Measurements from ENCODE around the gene ATP11A.

The ATP11A gene

GRCh38 chr13:112685896-112686295, 3.9 kb upstream of the ATP11A start:
- Histone ChIP-seq H3K4me1 (ENCODE audit: control insufficient read depth, insufficient read depth, low read depth, low read length) (peaks cover 7% of the 10 kb centered on the region), H3K9ac (ENCODE audit: low read length) (no peak overlapping the region), H2BK12ac (ENCODE audit: low read length in 2 of 2) (no peak overlapping the region), H3K4me3 (ENCODE audit: insufficient read depth in 1 of 2, low read depth in 1 of 2, low read length in 2 of 2) (no peak overlapping the region), H3K79me1 (replicated peaks; ENCODE audit: low read length, poor library complexity, severe bottlenecking) (peaks cover 1% of the 10 kb centered on the region), H2AFZ (ENCODE audit: low read depth, low read length) (no peak overlapping the region), H3K18ac (ENCODE audit: low read depth in 1 of 2, low read length in 2 of 2) (no peak overlapping the region), H3K27ac (ENCODE audit: low read length, poor library complexity, severe bottlenecking) (no peak overlapping the region), H3K36me3 (ENCODE audit: control insufficient read depth in 1 of 2, insufficient read depth in 2 of 2, low read depth in 1 of 2, low read length in 2 of 2) (no peaks in the 10 kb centered on the region), H3K4ac (ENCODE audit: low read depth in 1 of 2, low read length in 2 of 2) (no peak overlapping the region), H2BK5ac (ENCODE audit: low read depth, low read length, poor library complexity, severe bottlenecking) (no peak overlapping the region), H4K8ac (ENCODE audit: low read length) (no peak overlapping the region), H3K27me3 (ENCODE audit: control insufficient read depth in 1 of 2, insufficient read depth in 1 of 2, low read length in 2 of 2) (peaks cover 0 to 6% of the 10 kb centered on the region in 2 experiments), H4K91ac (ENCODE audit: low read length) (no peak overlapping the region), H2BK120ac (ENCODE audit: low read depth, low read length) (no peak overlapping the region), H3K9me3 (ENCODE audit: control insufficient read depth, low read length) (no peaks in the 10 kb centered on the region), H2BK15ac (ENCODE audit: low read depth, poor library complexity, severe bottlenecking) (no peak overlapping the region), H3K4me2 (ENCODE audit: low read length, poor library complexity, severe bottlenecking) (no peak overlapping the region), H2AK5ac (ENCODE audit: low read length, severe bottlenecking) (no peak overlapping the region), H3K23ac (ENCODE audit: low read length in 2 of 2) (no peak overlapping the region), H3K14ac (ENCODE audit: low read length in 2 of 2) (no peak overlapping the region)
- WGBS = 90% methylated on average over 4 of the region's 4 CpGs
- DNase-seq = no peak

- Histone ChIP-seq H2AK5ac (ENCODE audit: low read length, severe bottlenecking) (no peak overlapping the region), H3K79me1 (replicated peaks; ENCODE audit: low read length, poor library complexity, severe bottlenecking) (peaks cover 2% of the 10 kb centered on the region), H3K4me2 (ENCODE audit: low read length, poor library complexity, severe bottlenecking) (no peak overlapping the region), H2BK15ac (ENCODE audit: low read depth, poor library complexity, severe bottlenecking) (no peak overlapping the region), H3K27me3 (ENCODE audit: control insufficient read depth in 1 of 2, insufficient read depth in 1 of 2, low read length in 2 of 2) (peaks cover 0 to 6% of the 10 kb centered on the region in 2 experiments), H4K8ac (ENCODE audit: low read length) (no peak overlapping the region), H4K91ac (ENCODE audit: low read length) (no peak overlapping the region), H3K36me3 (ENCODE audit: control insufficient read depth in 1 of 2, insufficient read depth in 2 of 2, low read depth in 1 of 2, low read length in 2 of 2) (no peaks in the 10 kb centered on the region), H3K4me3 (ENCODE audit: insufficient read depth in 1 of 2, low read depth in 1 of 2, low read length in 2 of 2) (no peak overlapping the region), H3K14ac (ENCODE audit: low read length in 2 of 2) (no peak overlapping the region), H2BK12ac (ENCODE audit: low read length in 2 of 2) (no peak overlapping the region), H2BK5ac (ENCODE audit: low read depth, low read length, poor library complexity, severe bottlenecking) (no peak overlapping the region), H3K23ac (ENCODE audit: low read length in 2 of 2) (no peak overlapping the region), H3K27ac (ENCODE audit: low read length, poor library complexity, severe bottlenecking) (no peak overlapping the region), H3K4ac (ENCODE audit: low read depth in 1 of 2, low read length in 2 of 2) (no peak overlapping the region), H2BK120ac (ENCODE audit: low read depth, low read length) (no peak overlapping the region), H3K4me1 (ENCODE audit: control insufficient read depth, insufficient read depth, low read depth, low read length) (peaks cover 7% of the 10 kb centered on the region), H3K9me3 (ENCODE audit: control insufficient read depth, low read length) (no peaks in the 10 kb centered on the region), H3K18ac (ENCODE audit: low read depth in 1 of 2, low read length in 2 of 2) (no peak overlapping the region), H3K9ac (ENCODE audit: low read length) (no peak overlapping the region), H2AFZ (ENCODE audit: low read depth, low read length) (no peak overlapping the region)
- 96% methylated on average over 6 of the region's 7 CpGs for WGBS
- no peak for DNase-seq
Measured at GRCh38 chr13:112686364-112686763, 3.5 kb upstream of the ATP11A start.

DNA sequence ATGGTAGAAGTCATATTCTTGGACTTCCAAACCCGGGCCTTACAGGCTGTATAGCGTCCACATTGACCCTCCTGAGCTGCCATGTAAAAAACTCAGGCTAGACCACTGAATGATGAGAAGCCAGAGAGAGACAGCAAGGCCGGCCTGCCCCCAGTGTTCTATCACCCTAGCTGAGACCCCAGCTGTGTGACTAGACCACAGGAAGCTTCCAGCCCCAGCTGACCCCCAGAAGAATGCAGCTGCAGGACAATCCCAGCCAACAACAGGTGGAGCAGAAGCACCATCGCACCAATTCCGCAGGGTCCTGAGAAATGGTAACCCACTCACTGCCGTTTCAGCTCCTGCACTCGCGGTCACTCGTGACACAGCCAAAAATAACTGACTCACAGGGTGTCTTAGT, 2.9 kb upstream of the ATP11A start:
- Histone ChIP-seq H3K27me3 (ENCODE audit: control insufficient read depth in 1 of 2, insufficient read depth in 1 of 2, low read length in 2 of 2) (peaks cover 0 to 6% of the 10 kb centered on the region in 2 experiments), H2AK5ac (ENCODE audit: low read length, severe bottlenecking) (peak overlapping the region; percentile 35), H3K4me2 (ENCODE audit: low read length, poor library complexity, severe bottlenecking) (no peak overlapping the region), H3K14ac (ENCODE audit: low read length in 2 of 2) (no peak overlapping the region), H4K91ac (ENCODE audit: low read length) (no peak overlapping the region), H3K36me3 (ENCODE audit: control insufficient read depth in 1 of 2, insufficient read depth in 2 of 2, low read depth in 1 of 2, low read length in 2 of 2) (no peaks in the 10 kb centered on the region), H2BK120ac (ENCODE audit: low read depth, low read length) (no peak overlapping the region), H2AFZ (ENCODE audit: low read depth, low read length) (no peak overlapping the region), H3K4me1 (ENCODE audit: control insufficient read depth, insufficient read depth, low read depth, low read length) (peaks cover 7% of the 10 kb centered on the region), H2BK12ac (ENCODE audit: low read length in 2 of 2) (no peak overlapping the region), H2BK5ac (ENCODE audit: low read depth, low read length, poor library complexity, severe bottlenecking) (no peak overlapping the region), H2BK15ac (ENCODE audit: low read depth, poor library complexity, severe bottlenecking) (no peak overlapping the region), H3K27ac (ENCODE audit: low read length, poor library complexity, severe bottlenecking) (no peak overlapping the region), H3K18ac (ENCODE audit: low read depth in 1 of 2, low read length in 2 of 2) (no peak overlapping the region), H3K79me1 (replicated peaks; ENCODE audit: low read length, poor library complexity, severe bottlenecking) (peaks cover 5% of the 10 kb centered on the region), H3K4ac (ENCODE audit: low read depth in 1 of 2, low read length in 2 of 2) (no peak overlapping the region), H4K8ac (ENCODE audit: low read length) (no peak overlapping the region), H3K4me3 (ENCODE audit: insufficient read depth in 1 of 2, low read depth in 1 of 2, low read length in 2 of 2) (no peak overlapping the region), H3K9me3 (ENCODE audit: control insufficient read depth, low read length) (no peaks in the 10 kb centered on the region), H3K9ac (ENCODE audit: low read length) (no peak overlapping the region), H3K23ac (ENCODE audit: low read length in 2 of 2) (no peak overlapping the region)
- no peak for DNase-seq
- 95% methylated on average over 9 of the region's 9 CpGs for WGBS

DNA sequence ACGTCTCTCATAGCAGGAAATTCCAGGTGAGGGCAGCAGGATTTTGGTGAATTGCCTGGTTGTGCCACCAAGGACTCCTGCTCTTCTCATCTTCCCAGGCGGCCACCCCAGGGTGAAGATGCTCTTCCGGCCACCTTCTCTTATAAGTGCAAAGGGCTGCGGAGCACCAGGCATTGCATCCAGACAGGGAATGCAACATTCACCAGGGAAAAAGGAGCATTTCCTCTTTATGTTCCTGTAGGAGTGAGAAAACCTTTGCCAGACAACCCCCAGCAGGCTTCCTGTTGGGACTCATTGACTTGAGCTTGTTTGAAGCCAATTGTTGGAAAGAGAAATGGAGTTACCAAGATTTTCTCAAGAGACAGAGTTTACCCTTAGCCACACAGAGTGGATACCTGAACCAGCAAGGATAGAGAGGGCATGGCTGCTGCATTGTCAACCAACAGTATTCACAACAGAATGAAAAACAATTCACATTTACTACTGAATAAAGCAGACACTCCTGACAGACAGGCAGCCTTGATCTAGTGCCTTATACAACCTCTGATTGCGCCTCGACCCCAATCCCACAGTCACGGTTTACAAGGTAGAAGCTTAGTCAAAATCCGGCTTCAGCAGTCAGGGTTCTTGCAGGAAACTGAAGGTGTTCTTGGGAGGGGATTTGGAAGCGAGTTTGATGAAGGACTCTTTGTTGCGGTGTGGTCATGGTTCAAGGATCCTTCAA, 1.8 kb upstream of the ATP11A start:
- no peak overlapping the region for H2BK15ac ChIP-seq (ENCODE audit: low read depth, poor library complexity, severe bottlenecking)
- no peak overlapping the region for H3K23ac ChIP-seq (ENCODE audit: low read length in 2 of 2)
- peaks cover 0 to 6% of the 10 kb centered on the region in 2 experiments for H3K27me3 ChIP-seq (ENCODE audit: control insufficient read depth in 1 of 2, insufficient read depth in 1 of 2, low read length in 2 of 2)
- peaks cover 10% of the 10 kb centered on the region for H3K4me1 ChIP-seq (ENCODE audit: control insufficient read depth, insufficient read depth, low read depth, low read length)
- no peak overlapping the region for H4K8ac ChIP-seq (ENCODE audit: low read length)
- no peak overlapping the region for H3K4ac ChIP-seq (ENCODE audit: low read depth in 1 of 2, low read length in 2 of 2)
- peaks cover 11% of the 10 kb centered on the region for H3K79me1 ChIP-seq (replicated peaks; ENCODE audit: low read length, poor library complexity, severe bottlenecking)
- no peak overlapping the region for H3K27ac ChIP-seq (ENCODE audit: low read length, poor library complexity, severe bottlenecking)
- no peak overlapping the region for H2AFZ ChIP-seq (ENCODE audit: low read depth, low read length)
- no peak overlapping the region for H3K18ac ChIP-seq (ENCODE audit: low read depth in 1 of 2, low read length in 2 of 2)
- WGBS = 94% methylated on average over 10 of the region's 10 CpGs
- DNase-seq = no peak
- no peak overlapping the region for H3K9ac ChIP-seq (ENCODE audit: low read length)
- no peak overlapping the region for H3K4me2 ChIP-seq (ENCODE audit: low read length, poor library complexity, severe bottlenecking)
- no peaks in the 10 kb centered on the region for H3K9me3 ChIP-seq (ENCODE audit: control insufficient read depth, low read length)
- H2BK12ac ChIP-seq (ENCODE audit: low read length in 2 of 2) = no peak overlapping the region
- H3K36me3 ChIP-seq (ENCODE audit: control insufficient read depth in 1 of 2, insufficient read depth in 2 of 2, low read depth in 1 of 2, low read length in 2 of 2) = no peaks in the 10 kb centered on the region
- H2BK5ac ChIP-seq (ENCODE audit: low read depth, low read length, poor library complexity, severe bottlenecking) = no peak overlapping the region
- H2BK120ac ChIP-seq (ENCODE audit: low read depth, low read length) = no peak overlapping the region
- no peak overlapping the region for H4K91ac ChIP-seq (ENCODE audit: low read length)
- H3K4me3 ChIP-seq (ENCODE audit: insufficient read depth in 1 of 2, low read depth in 1 of 2, low read length in 2 of 2) = peak overlapping the region in 1 of 2 experiments; percentile 85
- H3K14ac ChIP-seq (ENCODE audit: low read length in 2 of 2) = no peak overlapping the region
- H2AK5ac ChIP-seq (ENCODE audit: low read length, severe bottlenecking) = no peak overlapping the region

All from mesenchymal stem cell (in vitro differentiated cells and primary cell).